ENCODE data around the gene UQCRH.

GRCh38 chr1:46300673-46301405 is 2.7 kb upstream of the UQCRH start:
- no peak for TF ChIP-seq CTCF (IDR thresholded peaks at IDR 0.05)
- no peak for TF ChIP-seq POLR2A (IDR thresholded peaks at IDR 0.05)

All from stomach (tissue), 4 donors.